Activated T-cell treated with anti-CD3 and anti-CD28 coated beads, Interleukin-2, amount 50 U/mL, for 4 hours (primary cell): Measurements from ENCODE around the gene SLC22A31. TPM values are rescaled to one million over a fixed set of nuclear protein-coding genes. Genes with fewer than 3 reads are reported as not detected.

Experiments
- ATAC-seq, 2 donors: fragments of 200-7000 bp; cut with Tn5 transposase; one replicate each; pipeline ENCODE4 v1.10.0; 2021
- DNase-seq: peaks from one replicate; pipeline ENCODE4 v3.0.0-alpha.2; 2020
- H3K27me3 Mint-ChIP-seq: one replicate; pipeline ENCODE4 v1.8.0; 2021; ENCODE audit warnings: low read depth, mixed read lengths
- H3K36me3 Mint-ChIP-seq: one replicate; pipeline ENCODE4 v1.8.0; 2022; ENCODE audit warnings: mixed read lengths; ENCODE audit not compliant: insufficient read depth
- H3K4me1 Mint-ChIP-seq: one replicate; pipeline ENCODE4 v1.8.0; 2021; ENCODE audit warnings: low read depth, mixed read lengths
- H3K4me3 Mint-ChIP-seq: one replicate; pipeline ENCODE4 v1.8.0; 2021; ENCODE audit warnings: mild to moderate bottlenecking, moderate library complexity, mixed read lengths
- H3K9me3 Mint-ChIP-seq: one replicate; pipeline ENCODE4 v1.8.0; 2021; ENCODE audit warnings: mixed read lengths
- total RNA-seq, 3 donors: library from RNA; stranded (reverse); gene quantifications; one replicate each; pipeline ENCODE4 v1.2.1, GENCODE V29; 2021

Gene SLC22A31
- total RNA-seq, 3 donors from 2014 or later, result 0.49 to 0.66 (median 0.56) TPM

- DNase-seq, result no peak
Observed at GRCh38 chr16:89150981-89151380, 49.4 kb downstream of the SLC22A31 start.

GRCh38 chr16:89150090-89150835 is 50.1 kb downstream of the SLC22A31 start:
- no peaks in the 10 kb centered on the region for H3K4me1 Mint-ChIP-seq
- peaks cover 30% of the 10 kb centered on the region for H3K36me3 Mint-ChIP-seq
- no peak overlapping the region for H3K4me3 Mint-ChIP-seq
- peaks cover 6% of the 10 kb centered on the region for H3K9me3 Mint-ChIP-seq
- H3K27me3 Mint-ChIP-seq, result no peaks in the 10 kb centered on the region
- ATAC-seq, result no peak
- no peak for DNase-seq

More at GRCh38 chr16:89150981-89151380, 49.4 kb downstream of the SLC22A31 start:
- no peak overlapping the region for H3K4me3 Mint-ChIP-seq
- no peaks in the 10 kb centered on the region for H3K4me1 Mint-ChIP-seq
- no peaks in the 10 kb centered on the region for H3K27me3 Mint-ChIP-seq
- H3K9me3 Mint-ChIP-seq, result peaks cover 6% of the 10 kb centered on the region
- H3K36me3 Mint-ChIP-seq, result peaks cover 30% of the 10 kb centered on the region
- ATAC-seq, result no peak

GRCh38 chr16:89149386-89149785 is 51.0 kb downstream of the SLC22A31 start:
- Mint-ChIP-seq H3K4me3 (no peak overlapping the region), H3K4me1 (no peaks in the 10 kb centered on the region), H3K9me3 (peaks cover 6% of the 10 kb centered on the region), H3K27me3 (no peaks in the 10 kb centered on the region), H3K36me3 (peaks cover 30% of the 10 kb centered on the region)
- DNase-seq (no peak), ATAC-seq (no peak)

- H3K4me1 Mint-ChIP-seq, result no peaks in the 10 kb centered on the region
- ATAC-seq (no peak), DNase-seq (no peak)
- peaks cover 30% of the 10 kb centered on the region for H3K36me3 Mint-ChIP-seq
- no peaks in the 10 kb centered on the region for H3K27me3 Mint-ChIP-seq
- no peak overlapping the region for H3K4me3 Mint-ChIP-seq
- peaks cover 6% of the 10 kb centered on the region for H3K9me3 Mint-ChIP-seq
Observed at GRCh38 chr16:89147085-89147817, 53.1 kb downstream of the SLC22A31 start.

- peaks cover 30% of the 10 kb centered on the region for H3K36me3 Mint-ChIP-seq
- peaks cover 6% of the 10 kb centered on the region for H3K9me3 Mint-ChIP-seq
- H3K27me3 Mint-ChIP-seq, result no peaks in the 10 kb centered on the region
- DNase-seq, result no peak
- no peak for ATAC-seq
- H3K4me3 Mint-ChIP-seq, result no peak overlapping the region
- H3K4me1 Mint-ChIP-seq, result no peaks in the 10 kb centered on the region
Observed at GRCh38 chr16:89146211-89147005, 53.9 kb downstream of the SLC22A31 start.

Other genes with a start within 250 kb of the SLC22A31 start
- gene CBFA2T3, start 223.3 kb downstream of the SLC22A31 start, total RNA-seq, result 1 to 10 TPM; 1.0 to 2.0 (median 1.3) TPM
- 10 to 100 TPM; 32.5 to 38.7 (median 34.2) TPM for gene ACSF3, start 106.7 kb downstream of the SLC22A31 start, total RNA-seq
- not detected for gene CDH15, start 28.8 kb downstream of the SLC22A31 start, total RNA-seq
- 10 to 100 TPM; 10.2 to 14.0 (median 10.8) TPM for gene ZNF778, start 17.2 kb upstream of the SLC22A31 start, total RNA-seq